ENCODE measurements around the gene UTS2. TPM values are rescaled to one million over a fixed set of nuclear protein-coding genes. Genes with fewer than 3 reads are reported as not detected.

Gene UTS2
- total and polyA plus RNA-seq, 9 donors = 0.04 to 0.55 TPM; not detected in 7

GRCh38 chr1:7873801-7874795, 21.2 kb upstream of the UTS2 start:
- Histone ChIP-seq H3K27me3 (no peaks in the 10 kb centered on the region), H3K4me1 (ENCODE audit: insufficient read depth) (no peaks in the 10 kb centered on the region), H3K4me3 (no peak overlapping the region), H3K36me3 (no peaks in the 10 kb centered on the region), H3K27ac (no peak overlapping the region), H3K9me3 (peaks cover 0 to 4% of the 10 kb centered on the region in 2 donors)
- no peak for DNase-seq
- WGBS, 3 donors = 76 to 81% (median 81%) methylated on average over 11 of the region's 11 CpGs
- TF ChIP-seq EP300 (IDR thresholded peaks at IDR 0.05) = no peak
- intact Hi-C loops (cut with DNase I) = no loop called here

DNA sequence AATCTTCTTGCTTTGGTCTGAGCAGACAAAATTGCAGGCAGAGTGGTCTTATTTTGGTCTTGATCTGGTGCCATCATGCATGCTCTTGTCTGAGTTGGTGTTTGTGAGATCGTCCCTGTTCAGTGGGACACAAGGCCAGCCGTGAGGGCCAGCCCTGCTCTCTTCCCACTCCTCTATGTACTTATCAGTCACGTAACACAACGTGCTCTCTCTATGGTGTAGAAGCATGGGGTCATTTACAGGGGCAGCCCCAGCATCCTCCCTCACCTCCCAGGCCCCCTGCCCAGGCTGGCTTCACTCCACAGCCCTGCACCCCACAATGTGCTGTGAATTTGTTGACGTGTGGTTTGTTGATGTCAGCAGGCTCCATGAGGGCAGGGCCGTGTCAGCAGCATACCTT, 18.3 kb upstream of the UTS2 start:
- 47 to 67% (median 62%) methylated on average over 6 of the region's 6 CpGs for WGBS, 3 donors
- Histone ChIP-seq H3K36me3 (no peaks in the 10 kb centered on the region), H3K4me3 (no peak overlapping the region), H3K4me1 (ENCODE audit: insufficient read depth) (no peaks in the 10 kb centered on the region), H3K27ac (no peak overlapping the region), H3K9me3 (no peaks in the 10 kb centered on the region), H3K27me3 (no peaks in the 10 kb centered on the region)
- TF ChIP-seq POLR2A (IDR thresholded peaks at IDR 0.05) = no peak
- TF ChIP-seq EP300 (IDR thresholded peaks at IDR 0.05) = no peak
- TF ChIP-seq, protein P1, sequence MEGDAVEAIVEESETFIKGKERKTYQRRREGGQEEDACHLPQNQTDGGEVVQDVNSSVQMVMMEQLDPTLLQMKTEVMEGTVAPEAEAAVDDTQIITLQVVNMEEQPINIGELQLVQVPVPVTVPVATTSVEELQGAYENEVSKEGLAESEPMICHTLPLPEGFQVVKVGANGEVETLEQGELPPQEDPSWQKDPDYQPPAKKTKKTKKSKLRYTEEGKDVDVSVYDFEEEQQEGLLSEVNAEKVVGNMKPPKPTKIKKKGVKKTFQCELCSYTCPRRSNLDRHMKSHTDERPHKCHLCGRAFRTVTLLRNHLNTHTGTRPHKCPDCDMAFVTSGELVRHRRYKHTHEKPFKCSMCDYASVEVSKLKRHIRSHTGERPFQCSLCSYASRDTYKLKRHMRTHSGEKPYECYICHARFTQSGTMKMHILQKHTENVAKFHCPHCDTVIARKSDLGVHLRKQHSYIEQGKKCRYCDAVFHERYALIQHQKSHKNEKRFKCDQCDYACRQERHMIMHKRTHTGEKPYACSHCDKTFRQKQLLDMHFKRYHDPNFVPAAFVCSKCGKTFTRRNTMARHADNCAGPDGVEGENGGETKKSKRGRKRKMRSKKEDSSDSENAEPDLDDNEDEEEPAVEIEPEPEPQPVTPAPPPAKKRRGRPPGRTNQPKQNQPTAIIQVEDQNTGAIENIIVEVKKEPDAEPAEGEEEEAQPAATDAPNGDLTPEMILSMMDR (IDR thresholded peaks at IDR 0.05) = no peak
- intact Hi-C loops (cut with DNase I) = no loop called here
- no peak for DNase-seq

- intact Hi-C loops (cut with DNase I) = no loop called here
- Histone ChIP-seq H3K4me1 (ENCODE audit: insufficient read depth) (no peaks in the 10 kb centered on the region), H3K27me3 (no peaks in the 10 kb centered on the region), H3K9me3 (no peaks in the 10 kb centered on the region), H3K27ac (no peak overlapping the region), H3K36me3 (no peaks in the 10 kb centered on the region), H3K4me3 (no peak overlapping the region)
- WGBS, 3 donors = 73 to 84% (median 77%) methylated on average over 16 of the region's 16 CpGs
- DNase-seq = no peak
- no peak for TF ChIP-seq POLR2A (IDR thresholded peaks at IDR 0.05)
- TF ChIP-seq EP300 (IDR thresholded peaks at IDR 0.05) = no peak
- TF ChIP-seq, protein P1 (IDR thresholded peaks at IDR 0.05) = no peak
These were observed 16.5 kb upstream of the UTS2 start for GRCh38 chr1:7869136-7869920.

GRCh38 chr1:7868070-7868780, 15.4 kb upstream of the UTS2 start:
- no peak for DNase-seq
- Histone ChIP-seq H3K9me3 (no peaks in the 10 kb centered on the region), H3K4me3 (no peak overlapping the region), H3K27me3 (no peaks in the 10 kb centered on the region), H3K36me3 (no peaks in the 10 kb centered on the region), H3K4me1 (ENCODE audit: insufficient read depth) (no peaks in the 10 kb centered on the region), H3K27ac (no peak overlapping the region)
- intact Hi-C loops (cut with DNase I) = no loop called here
- TF ChIP-seq POLR2A (IDR thresholded peaks at IDR 0.05) (no peak), EP300 (IDR thresholded peaks at IDR 0.05) (no peak)
- TF ChIP-seq, protein P1 (IDR thresholded peaks at IDR 0.05) = no peak
- WGBS, 3 donors = 53 to 65% (median 58%) methylated on average over 10 of the region's 10 CpGs
